Measurements from ENCODE around the gene CFAP300. TPM values are rescaled to one million over a fixed set of nuclear protein-coding genes. Genes with fewer than 3 reads are reported as not detected.

Gene CFAP300
- polyA plus RNA-seq, 2 of the 4 experiments (the other 2 are of a cell fraction) = 8.2 to 17.1 TPM

DNA sequence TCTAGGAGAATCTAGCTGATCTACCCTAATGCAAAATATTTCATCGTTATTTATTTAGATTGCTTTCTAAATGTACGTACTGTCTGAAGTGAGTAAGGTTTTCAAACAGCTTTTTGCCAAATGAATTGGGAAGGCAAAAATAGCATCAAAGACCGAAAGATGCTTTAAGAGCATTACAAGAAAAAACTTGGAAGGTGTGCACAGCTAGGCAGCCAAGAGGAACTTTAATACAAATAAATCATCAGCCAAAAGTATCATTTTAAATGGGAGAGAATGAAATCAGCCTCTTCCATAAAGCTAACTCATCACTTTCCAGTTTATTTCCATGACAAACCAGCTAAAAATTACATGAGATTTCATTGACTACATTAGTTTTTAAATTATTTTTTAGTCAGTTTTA is 30.2 kb upstream of the CFAP300 start:
- ATAC-seq (no peak), FAIRE-seq (no peak), DNase-seq (ENCODE audit: low read depth in 1 of 2, low spot score in 1 of 2) (no peak)
- H3K4me2 ChIP-seq = no peak overlapping the region
- WGBS (ENCODE audit: missing lambda C conversion rate) = 88% methylated on average over 3 of the region's 3 CpGs
- no peaks in the 10 kb centered on the region for H3K4me1 ChIP-seq
- 0 out of 3 replicates have a peak, but pooled peaks cover 2% of the 10 kb centered on the region for H3K9me3 ChIP-seq
- POLR2A ChIA-PET = no interaction called here
- CTCF ChIA-PET = interaction anchor here (0.6 to 1.4 kb wide), 2 partner anchors 9 to 157 kb away, joined by 4 read pairs; no protein-coding TSS in a partner anchor
- TF ChIP-seq MAFK (IDR thresholded peaks at IDR 0.05; ENCODE audit: partially characterized antibody) (peak; percentile 35), HOXA7 (CRISPR knock-in tag; IDR thresholded peaks at IDR 0.05) (no peak)
- no peak overlapping the region for H3K27ac ChIP-seq
- no peak overlapping the region for H3K4me3 ChIP-seq

DNA sequence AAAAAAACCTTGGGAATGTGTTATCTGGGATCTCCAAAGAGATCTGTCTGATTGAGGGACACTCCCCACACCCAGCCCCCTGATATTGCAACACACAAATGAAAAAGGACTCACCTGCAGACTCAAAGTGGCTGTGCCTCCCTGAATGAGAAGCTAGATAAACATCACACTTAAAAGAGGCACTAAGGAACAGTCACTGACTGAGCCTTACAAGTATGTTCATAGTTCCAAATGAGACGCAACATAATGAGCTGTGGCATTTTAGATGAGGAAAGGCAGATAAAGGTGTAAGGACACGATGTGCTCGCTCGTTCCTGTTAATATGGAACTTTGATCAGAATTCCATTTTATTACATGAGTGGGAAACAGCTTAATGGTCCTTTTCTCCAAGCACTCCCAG is 21.0 kb upstream of the CFAP300 start:
- DNase-seq (ENCODE audit: low read depth in 1 of 2, low spot score in 1 of 2) (no peak), ATAC-seq (no peak), FAIRE-seq (no peak)
- CTCF ChIA-PET = interaction anchor here (1.1 to 4.0 kb wide), 3 partner anchors 15 to 146 kb away, joined by 3 to 12 read pairs (median 3); no protein-coding TSS in a partner anchor
- Histone ChIP-seq H3K4me3 (no peak overlapping the region), H3K27ac (no peak overlapping the region), H3K9me3 (no peaks in the 10 kb centered on the region), H3K4me2 (no peak overlapping the region), H3K4me1 (peaks cover 9% of the 10 kb centered on the region; the same call in 1 of the 3 replicates)
- 87% methylated on average over 4 of the region's 4 CpGs for WGBS (ENCODE audit: missing lambda C conversion rate)
- POLR2A ChIA-PET = no interaction called here
- no peak for TF ChIP-seq EP300 (IDR thresholded peaks at IDR 0.05)
- TF ChIP-seq ZNF302 (CRISPR knock-in tag; IDR thresholded peaks at IDR 0.05) = no peak
- TF ChIP-seq, protein P1, sequence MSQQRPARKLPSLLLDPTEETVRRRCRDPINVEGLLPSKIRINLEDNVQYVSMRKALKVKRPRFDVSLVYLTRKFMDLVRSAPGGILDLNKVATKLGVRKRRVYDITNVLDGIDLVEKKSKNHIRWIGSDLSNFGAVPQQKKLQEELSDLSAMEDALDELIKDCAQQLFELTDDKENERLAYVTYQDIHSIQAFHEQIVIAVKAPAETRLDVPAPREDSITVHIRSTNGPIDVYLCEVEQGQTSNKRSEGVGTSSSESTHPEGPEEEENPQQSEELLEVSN (IDR thresholded peaks at IDR 0.05; ENCODE audit: borderline replicate concordance, low read depth) = no peak
- TF ChIP-seq NPAS2 (CRISPR knock-in tag; IDR thresholded peaks at IDR 0.05; ENCODE audit: borderline replicate concordance) = no peak
- no peak for TF ChIP-seq CEBPB (IDR thresholded peaks at IDR 0.05)
- TF ChIP-seq, protein P2, sequence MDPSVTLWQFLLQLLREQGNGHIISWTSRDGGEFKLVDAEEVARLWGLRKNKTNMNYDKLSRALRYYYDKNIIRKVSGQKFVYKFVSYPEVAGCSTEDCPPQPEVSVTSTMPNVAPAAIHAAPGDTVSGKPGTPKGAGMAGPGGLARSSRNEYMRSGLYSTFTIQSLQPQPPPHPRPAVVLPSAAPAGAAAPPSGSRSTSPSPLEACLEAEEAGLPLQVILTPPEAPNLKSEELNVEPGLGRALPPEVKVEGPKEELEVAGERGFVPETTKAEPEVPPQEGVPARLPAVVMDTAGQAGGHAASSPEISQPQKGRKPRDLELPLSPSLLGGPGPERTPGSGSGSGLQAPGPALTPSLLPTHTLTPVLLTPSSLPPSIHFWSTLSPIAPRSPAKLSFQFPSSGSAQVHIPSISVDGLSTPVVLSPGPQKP (IDR thresholded peaks at IDR 0.05; ENCODE audit: low read depth, low read length) = no peak
- TF ChIP-seq CBX8 (IDR thresholded peaks at IDR 0.05) = no peak
- TF ChIP-seq TP53 (CRISPR knock-in tag; IDR thresholded peaks at IDR 0.05) = no peak
- TF ChIP-seq, protein P3, sequence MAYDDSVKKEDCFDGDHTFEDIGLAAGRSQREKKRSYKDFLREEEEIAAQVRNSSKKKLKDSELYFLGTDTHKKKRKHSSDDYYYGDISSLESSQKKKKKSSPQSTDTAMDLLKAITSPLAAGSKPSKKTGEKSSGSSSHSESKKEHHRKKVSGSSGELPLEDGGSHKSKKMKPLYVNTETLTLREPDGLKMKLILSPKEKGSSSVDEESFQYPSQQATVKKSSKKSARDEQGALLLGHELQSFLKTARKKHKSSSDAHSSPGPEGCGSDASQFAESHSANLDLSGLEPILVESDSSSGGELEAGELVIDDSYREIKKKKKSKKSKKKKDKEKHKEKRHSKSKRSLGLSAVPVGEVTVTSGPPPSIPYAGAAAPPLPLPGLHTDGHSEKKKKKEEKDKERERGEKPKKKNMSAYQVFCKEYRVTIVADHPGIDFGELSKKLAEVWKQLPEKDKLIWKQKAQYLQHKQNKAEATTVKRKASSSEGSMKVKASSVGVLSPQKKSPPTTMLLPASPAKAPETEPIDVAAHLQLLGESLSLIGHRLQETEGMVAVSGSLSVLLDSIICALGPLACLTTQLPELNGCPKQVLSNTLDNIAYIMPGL (CRISPR knock-in tag; IDR thresholded peaks at IDR 0.05; ENCODE audit: borderline replicate concordance) = no peak
- TF ChIP-seq MAZ (IDR thresholded peaks at IDR 0.05; ENCODE audit: borderline replicate concordance, low read depth, low read length) = no peak
- TF ChIP-seq SMC3 (IDR thresholded peaks at IDR 0.05) = no peak
- TF ChIP-seq, protein P4, sequence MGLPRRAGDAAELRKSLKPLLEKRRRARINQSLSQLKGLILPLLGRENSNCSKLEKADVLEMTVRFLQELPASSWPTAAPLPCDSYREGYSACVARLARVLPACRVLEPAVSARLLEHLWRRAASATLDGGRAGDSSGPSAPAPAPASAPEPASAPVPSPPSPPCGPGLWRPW (IDR thresholded peaks at IDR 0.05) = no peak

DNA sequence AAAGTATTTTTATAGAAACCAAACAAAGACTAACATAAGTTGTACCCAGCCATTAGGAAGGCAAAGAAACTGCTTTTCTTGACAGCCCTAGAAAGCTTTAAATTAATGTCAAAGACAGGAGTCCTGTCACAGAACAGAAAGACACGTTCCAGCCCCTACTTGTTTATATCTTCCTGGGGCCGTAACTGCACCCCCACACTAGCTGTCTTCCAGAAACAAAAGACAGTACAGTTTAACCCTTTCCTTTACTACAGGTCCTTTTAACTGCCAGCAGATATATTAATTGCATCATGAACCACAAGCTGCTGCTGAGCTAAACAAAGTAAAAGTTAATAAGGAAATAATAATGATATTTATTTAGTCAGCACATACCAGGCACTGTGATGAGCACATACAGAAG is 20.3 kb upstream of the CFAP300 start:
- 15% methylated on average over 2 of the region's 2 CpGs for WGBS (ENCODE audit: missing lambda C conversion rate)
- Histone ChIP-seq H3K9me3 (no peaks in the 10 kb centered on the region), H3K4me1 (peaks cover 9% of the 10 kb centered on the region; the same call in 1 of the 3 replicates), H3K4me3 (no peak overlapping the region), H3K4me2 (no peak overlapping the region), H3K27ac (no peak overlapping the region)
- no peak for FAIRE-seq
- ATAC-seq = no peak
- TF ChIP-seq, protein P5, sequence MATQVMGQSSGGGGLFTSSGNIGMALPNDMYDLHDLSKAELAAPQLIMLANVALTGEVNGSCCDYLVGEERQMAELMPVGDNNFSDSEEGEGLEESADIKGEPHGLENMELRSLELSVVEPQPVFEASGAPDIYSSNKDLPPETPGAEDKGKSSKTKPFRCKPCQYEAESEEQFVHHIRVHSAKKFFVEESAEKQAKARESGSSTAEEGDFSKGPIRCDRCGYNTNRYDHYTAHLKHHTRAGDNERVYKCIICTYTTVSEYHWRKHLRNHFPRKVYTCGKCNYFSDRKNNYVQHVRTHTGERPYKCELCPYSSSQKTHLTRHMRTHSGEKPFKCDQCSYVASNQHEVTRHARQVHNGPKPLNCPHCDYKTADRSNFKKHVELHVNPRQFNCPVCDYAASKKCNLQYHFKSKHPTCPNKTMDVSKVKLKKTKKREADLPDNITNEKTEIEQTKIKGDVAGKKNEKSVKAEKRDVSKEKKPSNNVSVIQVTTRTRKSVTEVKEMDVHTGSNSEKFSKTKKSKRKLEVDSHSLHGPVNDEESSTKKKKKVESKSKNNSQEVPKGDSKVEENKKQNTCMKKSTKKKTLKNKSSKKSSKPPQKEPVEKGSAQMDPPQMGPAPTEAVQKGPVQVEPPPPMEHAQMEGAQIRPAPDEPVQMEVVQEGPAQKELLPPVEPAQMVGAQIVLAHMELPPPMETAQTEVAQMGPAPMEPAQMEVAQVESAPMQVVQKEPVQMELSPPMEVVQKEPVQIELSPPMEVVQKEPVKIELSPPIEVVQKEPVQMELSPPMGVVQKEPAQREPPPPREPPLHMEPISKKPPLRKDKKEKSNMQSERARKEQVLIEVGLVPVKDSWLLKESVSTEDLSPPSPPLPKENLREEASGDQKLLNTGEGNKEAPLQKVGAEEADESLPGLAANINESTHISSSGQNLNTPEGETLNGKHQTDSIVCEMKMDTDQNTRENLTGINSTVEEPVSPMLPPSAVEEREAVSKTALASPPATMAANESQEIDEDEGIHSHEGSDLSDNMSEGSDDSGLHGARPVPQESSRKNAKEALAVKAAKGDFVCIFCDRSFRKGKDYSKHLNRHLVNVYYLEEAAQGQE (IDR thresholded peaks at IDR 0.05) = no peak
- TF ChIP-seq CBX2 (IDR thresholded peaks at IDR 0.05; ENCODE audit: borderline replicate concordance, low read depth) (no peak), KDM1A (IDR thresholded peaks at IDR 0.05; ENCODE audit: low read depth) (no peak), MYC (IDR thresholded peaks at IDR 0.05; ENCODE audit: borderline replicate concordance, low read length) (no peak), PHF8 (IDR thresholded peaks at IDR 0.05; ENCODE audit: borderline replicate concordance, low read depth) (no peak), HOXA7 (CRISPR knock-in tag; IDR thresholded peaks at IDR 0.05) (no peak), HDAC2 (IDR thresholded peaks at IDR 0.05) (no peak)
- TF ChIP-seq, protein P6, sequence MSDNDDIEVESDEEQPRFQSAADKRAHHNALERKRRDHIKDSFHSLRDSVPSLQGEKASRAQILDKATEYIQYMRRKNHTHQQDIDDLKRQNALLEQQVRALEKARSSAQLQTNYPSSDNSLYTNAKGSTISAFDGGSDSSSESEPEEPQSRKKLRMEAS (IDR thresholded peaks at IDR 0.05) = no peak
- TF ChIP-seq, protein P7, sequence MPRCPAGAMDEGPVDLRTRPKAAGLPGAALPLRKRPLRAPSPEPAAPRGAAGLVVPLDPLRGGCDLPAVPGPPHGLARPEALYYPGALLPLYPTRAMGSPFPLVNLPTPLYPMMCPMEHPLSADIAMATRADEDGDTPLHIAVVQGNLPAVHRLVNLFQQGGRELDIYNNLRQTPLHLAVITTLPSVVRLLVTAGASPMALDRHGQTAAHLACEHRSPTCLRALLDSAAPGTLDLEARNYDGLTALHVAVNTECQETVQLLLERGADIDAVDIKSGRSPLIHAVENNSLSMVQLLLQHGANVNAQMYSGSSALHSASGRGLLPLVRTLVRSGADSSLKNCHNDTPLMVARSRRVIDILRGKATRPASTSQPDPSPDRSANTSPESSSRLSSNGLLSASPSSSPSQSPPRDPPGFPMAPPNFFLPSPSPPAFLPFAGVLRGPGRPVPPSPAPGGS (IDR thresholded peaks at IDR 0.05) = no peak
- ChIA-PET CTCF (interaction anchor here (1.1 to 4.0 kb wide), 3 partner anchors 14 to 147 kb away, joined by 3 to 12 read pairs (median 3); no protein-coding TSS in a partner anchor), POLR2A (no interaction called here)
- DNase-seq (ENCODE audit: low read depth in 1 of 2, low spot score in 1 of 2) = no peak

Data from A549 (cell line).